GM19463 (cell line): ENCODE results near the gene LARGE2.
"Not testable (repeated sequence)": the region's sequence is repeated elsewhere in the genome, so short reads cannot be mapped to it uniquely, and the experiment has no call there.

Experiments used
- ATAC-seq: cut with Tn5 transposase; IDR thresholded peaks from one replicate; pipeline ENCODE4 v1.9.1; 2021; ENCODE audit warnings: mild to moderate bottlenecking, moderate library complexity; ENCODE audit not compliant: unreplicated experiment

The LARGE2 gene

GRCh38 chr11:45895553-45896259 is 26.8 kb upstream of the LARGE2 start:
- ATAC-seq, result no peak

DNA sequence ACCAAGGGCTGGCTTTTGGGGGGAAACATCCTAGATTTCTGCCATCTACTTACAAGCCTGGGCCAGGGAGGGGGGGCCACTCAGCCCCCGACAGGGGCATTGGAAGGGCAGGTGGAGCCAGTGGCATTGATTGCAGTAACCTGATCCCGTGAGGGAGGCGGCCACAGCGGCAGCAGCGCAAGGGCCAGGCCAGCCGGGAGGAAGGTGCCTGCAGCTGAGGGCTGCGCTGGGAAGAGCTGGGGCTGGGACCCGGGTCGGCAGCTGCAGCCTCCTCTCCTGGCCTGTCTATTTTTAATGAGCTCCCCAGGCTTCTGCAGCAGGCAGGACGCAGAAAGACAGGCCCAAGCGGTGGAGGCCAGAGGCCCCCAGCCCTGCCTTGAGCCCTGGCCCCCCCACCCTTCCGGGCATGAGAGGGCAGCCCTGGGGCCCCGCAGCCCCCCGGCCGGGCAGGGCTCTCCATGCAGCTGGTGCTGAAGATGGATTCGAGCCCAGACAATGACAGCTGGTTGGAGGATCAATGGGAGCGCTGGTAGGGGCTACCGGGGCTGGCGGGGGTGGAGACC is 26.0 kb upstream of the LARGE2 start:
- no peak for ATAC-seq

DNA sequence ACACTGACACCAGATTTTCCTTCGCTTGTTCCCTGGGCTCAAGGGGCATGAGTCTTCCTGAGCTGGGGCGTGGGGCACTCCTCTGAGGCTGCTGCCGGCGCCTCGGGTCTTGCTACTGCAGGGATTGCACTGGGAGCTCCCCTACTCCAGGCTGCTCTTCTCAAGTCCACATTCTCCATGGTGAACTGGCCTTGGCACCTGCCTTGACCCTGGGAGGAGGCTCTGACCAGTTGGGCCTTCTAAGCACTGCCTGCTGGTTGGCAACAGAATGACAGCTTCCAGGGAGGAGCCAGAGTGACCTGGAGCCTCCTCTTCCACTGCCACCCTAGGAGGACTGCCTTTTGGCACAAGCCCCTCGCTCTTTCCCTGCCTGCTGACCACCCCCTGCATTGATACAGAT is 24.9 kb upstream of the LARGE2 start:
- no peak for ATAC-seq

- ATAC-seq, result no peak
Measured at GRCh38 chr11:45899086-45899447, 23.4 kb upstream of the LARGE2 start.

DNA sequence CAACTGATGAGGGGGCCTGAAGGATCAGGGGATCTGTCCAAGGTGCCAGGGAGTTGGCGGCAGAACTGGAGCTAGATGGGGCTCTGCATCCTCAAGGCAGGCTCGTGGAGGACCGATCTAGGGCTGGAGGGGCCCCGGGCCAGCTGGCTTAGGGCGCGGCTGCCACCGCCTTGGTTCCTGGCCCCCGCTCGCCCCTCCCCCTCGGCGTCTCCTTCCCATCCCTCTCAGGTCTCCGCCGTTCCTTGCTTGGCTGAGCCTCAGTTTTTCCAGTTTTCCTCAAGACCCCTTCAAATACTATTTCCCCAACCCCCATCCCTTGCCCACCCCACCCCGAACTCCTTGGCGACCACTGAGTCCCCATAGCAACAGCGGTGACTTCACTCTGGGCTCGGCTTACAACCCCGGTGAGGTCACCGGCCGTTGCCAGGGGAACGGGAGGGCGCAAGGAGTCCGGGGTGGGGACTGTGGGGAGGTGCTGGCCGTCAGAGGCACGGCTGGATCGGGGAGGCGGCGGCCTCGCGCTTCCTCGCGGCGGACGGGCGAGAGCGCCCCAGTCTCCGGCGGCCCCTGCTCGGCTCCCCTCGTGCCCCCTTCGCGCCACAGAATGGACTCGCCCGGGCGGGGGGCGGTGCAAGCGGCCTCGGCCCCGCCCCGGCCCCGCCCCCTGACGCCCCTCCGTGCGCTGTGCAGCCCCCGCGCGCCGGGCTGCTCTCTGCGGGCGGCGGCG is 22.8 kb upstream of the LARGE2 start:
- peak; percentile 78 for ATAC-seq

DNA sequence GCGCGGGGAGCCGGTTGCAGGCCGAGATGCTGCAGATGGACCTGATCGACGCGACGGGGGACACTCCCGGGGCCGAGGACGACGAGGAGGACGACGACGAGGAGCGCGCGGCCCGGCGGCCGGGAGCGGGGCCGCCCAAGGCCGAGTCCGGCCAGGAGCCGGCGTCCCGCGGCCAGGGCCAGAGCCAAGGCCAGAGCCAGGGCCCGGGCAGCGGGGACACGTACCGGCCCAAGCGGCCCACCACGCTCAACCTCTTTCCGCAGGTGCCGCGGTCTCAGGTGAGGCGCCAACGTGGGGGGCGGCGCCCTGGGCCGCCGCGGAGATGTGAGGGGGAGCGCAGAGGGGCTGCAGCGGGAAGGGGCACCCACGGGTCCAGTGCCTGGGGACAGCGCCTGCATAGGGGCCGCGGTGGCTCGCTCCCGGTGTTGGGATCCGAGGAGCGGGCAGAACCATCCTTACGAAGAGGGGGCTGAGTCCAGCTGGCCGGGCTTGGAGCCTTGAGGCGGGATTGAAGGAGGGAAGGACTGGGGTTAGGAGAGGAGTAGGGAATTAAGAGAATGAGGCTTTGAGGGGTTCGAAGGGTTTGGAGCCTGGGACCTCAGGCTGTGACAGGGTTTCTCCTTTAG is 22.2 kb upstream of the LARGE2 start:
- not testable (repeated sequence) for ATAC-seq

GRCh38 chr11:45900916-45901617 is 21.4 kb upstream of the LARGE2 start:
- ATAC-seq, result no peak

DNA sequence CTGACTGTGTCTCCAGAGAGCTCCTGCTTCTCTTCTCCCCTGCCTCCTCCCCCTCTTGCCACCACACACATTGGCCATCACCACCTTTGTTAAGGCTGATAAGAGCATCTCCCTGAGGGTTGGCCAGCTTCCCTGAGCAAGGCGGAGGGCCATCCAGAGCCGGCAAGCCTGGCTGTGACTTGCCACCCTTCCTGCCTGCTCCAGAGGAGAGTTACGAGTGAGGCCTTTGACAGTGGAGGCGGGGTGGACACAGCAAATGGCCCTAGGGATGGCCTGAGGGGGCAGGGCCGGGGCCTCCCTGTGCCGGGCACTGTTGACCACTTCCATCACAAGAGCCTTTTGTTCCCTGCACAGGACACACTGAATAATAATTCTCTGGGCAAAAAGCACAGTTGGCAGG is 20.8 kb upstream of the LARGE2 start:
- no peak for ATAC-seq

DNA sequence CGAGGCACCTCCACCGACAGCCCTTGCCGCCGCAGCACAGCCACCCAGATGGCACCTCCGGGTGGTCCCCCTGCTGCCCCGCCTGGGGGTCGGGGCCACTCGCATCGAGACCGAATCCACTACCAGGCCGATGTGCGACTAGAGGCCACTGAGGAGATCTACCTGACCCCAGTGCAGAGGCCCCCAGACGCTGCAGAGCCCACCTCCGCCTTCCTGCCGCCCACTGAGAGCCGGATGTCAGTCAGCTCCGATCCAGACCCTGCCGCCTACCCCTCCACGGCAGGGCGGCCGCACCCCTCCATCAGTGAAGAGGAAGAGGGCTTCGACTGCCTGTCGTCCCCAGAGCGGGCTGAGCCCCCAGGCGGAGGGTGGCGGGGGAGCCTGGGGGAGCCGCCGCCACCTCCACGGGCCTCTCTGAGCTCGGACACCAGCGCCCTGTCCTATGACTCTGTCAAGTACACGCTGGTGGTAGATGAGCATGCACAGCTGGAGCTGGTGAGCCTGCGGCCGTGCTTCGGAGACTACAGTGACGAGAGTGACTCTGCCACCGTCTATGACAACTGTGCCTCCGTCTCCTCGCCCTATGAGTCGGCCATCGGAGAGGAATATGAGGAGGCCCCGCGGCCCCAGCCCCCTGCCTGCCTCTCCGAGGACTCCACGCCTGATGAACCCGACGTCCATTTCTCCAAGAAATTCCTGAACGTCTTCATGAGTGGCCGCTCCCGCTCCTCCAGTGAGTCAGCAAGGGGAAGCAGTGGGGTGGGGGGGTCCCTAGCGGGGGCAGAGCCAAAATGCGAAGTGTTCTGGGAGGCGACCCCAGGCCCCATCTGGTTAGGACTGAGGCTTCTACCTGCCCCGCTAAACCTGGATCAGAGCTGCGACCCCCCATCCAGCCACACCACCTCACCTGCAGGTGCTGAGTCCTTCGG is 19.7 kb upstream of the LARGE2 start:
- no peak for ATAC-seq

DNA sequence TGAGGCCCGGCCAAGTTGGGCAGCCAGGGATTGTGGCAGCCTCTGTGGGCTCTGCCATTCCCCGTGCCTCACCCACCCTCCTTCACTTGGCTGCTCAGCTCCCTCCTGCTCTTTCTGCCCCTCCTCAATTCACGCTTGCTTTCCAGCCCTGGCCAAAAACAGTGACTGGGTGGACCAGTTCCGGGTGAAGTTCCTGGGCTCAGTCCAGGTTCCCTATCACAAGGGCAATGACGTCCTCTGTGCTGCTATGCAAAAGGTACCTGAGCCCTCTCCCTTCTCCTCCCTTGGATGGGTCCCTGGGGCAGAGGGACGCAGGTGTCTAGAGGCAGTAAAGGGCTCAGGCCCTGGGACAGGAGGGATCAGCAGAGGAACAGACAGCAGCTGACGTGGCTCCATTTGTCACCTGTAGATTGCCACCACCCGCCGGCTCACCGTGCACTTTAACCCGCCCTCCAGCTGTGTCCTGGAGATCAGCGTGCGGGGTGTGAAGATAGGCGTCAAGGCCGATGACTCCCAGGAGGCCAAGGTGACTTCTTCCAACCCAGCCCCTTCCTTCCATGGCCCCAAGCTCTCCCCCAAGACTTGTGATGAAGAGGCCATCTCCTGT is 18.0 kb upstream of the LARGE2 start:
- ATAC-seq, result no peak

DNA sequence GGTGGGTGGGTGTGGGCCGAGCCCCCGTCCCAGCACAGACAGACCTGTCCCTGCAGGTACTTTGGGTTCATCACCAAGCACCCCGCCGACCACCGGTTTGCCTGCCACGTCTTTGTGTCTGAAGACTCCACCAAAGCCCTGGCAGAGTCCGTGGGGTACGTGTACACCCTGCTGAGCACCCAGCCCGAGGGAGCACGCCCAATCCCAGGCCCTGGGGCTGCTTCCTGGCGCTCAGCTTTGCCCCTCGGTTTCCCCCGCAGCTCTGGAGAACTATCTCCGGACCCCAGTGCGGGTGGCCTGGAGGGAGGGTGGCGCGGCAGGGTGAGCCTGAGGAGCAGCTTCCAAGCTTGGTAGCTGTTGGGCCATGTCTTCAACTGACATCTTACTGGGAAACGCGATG is 17.4 kb upstream of the LARGE2 start:
- no peak for ATAC-seq

DNA sequence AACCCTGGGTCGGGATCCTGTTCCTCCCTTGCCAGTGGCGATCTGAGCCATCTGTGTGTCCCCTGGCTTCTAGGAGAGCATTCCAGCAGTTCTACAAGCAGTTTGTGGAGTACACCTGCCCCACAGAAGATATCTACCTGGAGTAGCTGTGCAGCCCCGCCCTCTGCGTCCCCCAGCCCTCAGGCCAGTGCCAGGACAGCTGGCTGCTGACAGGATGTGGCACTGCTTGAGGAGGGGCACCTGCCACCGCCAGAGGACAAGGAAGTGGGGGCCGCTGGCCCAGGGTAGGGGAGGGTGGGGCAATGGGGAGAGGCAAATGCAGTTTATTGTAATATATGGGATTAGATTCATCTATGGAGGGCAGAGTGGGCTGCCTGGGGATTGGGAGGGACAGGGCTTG is 16.9 kb upstream of the LARGE2 start:
- ATAC-seq, result not testable (repeated sequence)

- no peak for ATAC-seq
Measured at GRCh38 chr11:45906096-45906682, 16.3 kb upstream of the LARGE2 start.

- no peak for ATAC-seq
Measured at GRCh38 chr11:45906965-45907611, 15.4 kb upstream of the LARGE2 start, which contains the start of gene FREY1. Gene FREY1 (minus strand): TSS chr11:45907271. CDS start chr11:45907245, 26 bp downstream.

- ATAC-seq, result no peak
Measured at GRCh38 chr11:45907911-45908370, 14.5 kb upstream of the LARGE2 start.

DNA sequence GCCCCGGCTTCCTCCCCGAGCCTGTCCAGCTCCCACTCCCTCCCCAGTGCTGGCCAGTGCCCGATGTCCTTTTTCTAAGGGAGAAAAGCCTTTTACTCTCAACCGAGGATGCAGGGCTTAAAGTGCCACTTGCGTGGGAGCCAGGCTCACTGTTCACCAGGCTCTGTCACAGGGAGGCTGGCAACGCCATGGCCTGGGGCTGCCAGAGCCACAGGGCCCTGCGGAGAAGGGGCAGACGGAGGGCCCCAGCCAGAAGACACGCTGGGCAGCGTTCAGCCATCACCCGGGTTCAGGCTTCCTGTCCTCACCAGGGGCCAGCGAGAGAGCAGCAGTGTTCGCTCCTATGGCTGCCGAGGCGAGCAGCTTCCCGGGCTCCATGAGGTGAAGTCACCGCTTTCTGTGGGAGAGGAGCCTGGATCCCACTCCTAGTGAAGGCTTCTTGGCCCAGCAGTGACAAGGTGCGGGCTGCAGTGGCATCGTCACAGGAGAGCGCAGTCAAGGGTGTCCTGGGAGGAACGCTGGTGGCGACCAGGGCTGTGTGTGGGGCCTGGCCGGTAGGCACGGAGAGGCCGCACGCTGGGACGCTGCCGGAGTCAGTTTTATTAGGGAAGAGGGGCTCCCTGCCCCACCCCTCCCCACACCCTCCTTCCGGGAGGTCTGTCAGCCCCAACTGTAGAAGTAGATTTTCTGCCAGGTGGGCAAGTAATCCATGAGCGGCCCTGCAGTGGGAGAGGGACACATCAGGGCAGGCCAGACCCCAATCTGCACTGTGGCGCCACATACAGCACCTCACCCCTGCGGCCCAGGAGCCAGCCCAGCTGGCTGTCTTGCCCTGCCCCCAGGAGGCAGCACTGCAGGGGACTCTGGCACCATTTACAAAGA is 12.6 kb upstream of the LARGE2 start:
- ATAC-seq, result no peak

DNA sequence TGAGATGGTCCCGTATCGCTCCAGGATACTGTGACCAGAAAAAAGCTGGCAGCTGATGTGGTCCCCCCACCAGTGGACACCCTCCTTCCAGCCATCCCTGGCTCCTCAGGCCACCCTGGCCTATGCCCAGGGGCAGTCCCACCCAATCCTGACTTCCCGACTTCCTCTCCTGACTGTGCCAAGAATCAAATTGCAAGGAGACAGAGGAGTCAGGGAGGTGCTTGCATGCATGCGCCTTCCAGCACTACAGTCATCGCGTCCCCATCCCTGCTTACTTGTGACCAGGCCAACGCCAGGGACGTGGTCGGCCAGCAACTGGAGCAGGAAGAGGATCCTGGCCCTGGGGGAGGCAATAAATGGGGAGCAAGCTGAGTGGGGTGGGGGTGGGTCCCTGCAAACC is 11.8 kb upstream of the LARGE2 start:
- ATAC-seq, result no peak

DNA sequence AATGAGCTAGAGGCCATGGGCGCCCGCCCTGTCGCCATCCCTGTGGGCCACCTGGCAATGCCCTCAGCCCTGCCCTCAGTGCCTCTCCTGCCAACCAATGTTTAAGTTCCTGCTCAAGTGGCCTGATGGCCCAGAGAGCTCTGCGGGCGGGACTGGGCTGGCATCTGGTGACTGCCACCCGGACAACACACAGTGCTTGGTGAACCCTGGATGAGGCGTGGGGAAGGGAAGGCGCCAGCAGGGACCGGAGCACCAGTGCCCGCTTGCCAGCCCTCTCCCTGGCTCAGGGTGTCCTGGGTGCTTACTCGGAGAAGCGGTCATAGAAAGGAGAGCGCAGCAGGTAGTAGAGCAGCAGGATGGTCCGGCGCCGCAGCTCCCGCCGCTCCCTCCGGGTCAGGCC is 8.9 kb upstream of the LARGE2 start:
- ATAC-seq, result no peak
